ENCODE results near the gene MAP2K4. TPM values are rescaled to one million over a fixed set of nuclear protein-coding genes. Genes with fewer than 3 reads are reported as not detected.

The MAP2K4 gene
- total RNA-seq, 1 donor from 2014 or later, result 57.9 TPM

GRCh38 chr17:12048843-12049473, 28.3 kb downstream of the MAP2K4 start:
- Mint-ChIP-seq H3K9me3 (no peaks in the 10 kb centered on the region), H3K36me3 (no peaks in the 10 kb centered on the region), H3K4me3 (no peak overlapping the region), H3K27ac (no peak overlapping the region), H3K27me3 (ENCODE audit: low read depth) (no peaks in the 10 kb centered on the region), H3K4me1 (peaks cover 36% of the 10 kb centered on the region)
- no peak for TF ChIP-seq CTCF (IDR thresholded peaks at IDR 0.05; ENCODE audit: unreplicated experiment)
- DNase-seq (ENCODE audit: low spot score in 2 of 2, unreplicated experiment in 2 of 2), result no peak

GRCh38 chr17:12050646-12051225, 30.1 kb downstream of the MAP2K4 start:
- DNase-seq (ENCODE audit: low spot score in 2 of 2, unreplicated experiment in 2 of 2), result no peak
- no peaks in the 10 kb centered on the region for H3K36me3 Mint-ChIP-seq
- no peak for TF ChIP-seq CTCF (IDR thresholded peaks at IDR 0.05; ENCODE audit: unreplicated experiment)
- H3K9me3 Mint-ChIP-seq, result no peaks in the 10 kb centered on the region
- H3K27me3 Mint-ChIP-seq (ENCODE audit: low read depth), result no peaks in the 10 kb centered on the region
- H3K4me3 Mint-ChIP-seq, result no peak overlapping the region
- H3K27ac Mint-ChIP-seq, result no peak overlapping the region
- peaks cover 39% of the 10 kb centered on the region for H3K4me1 Mint-ChIP-seq

- peaks cover 39% of the 10 kb centered on the region for H3K4me1 Mint-ChIP-seq
These were observed 32.9 kb downstream of the MAP2K4 start for GRCh38 chr17:12053552-12053951.

GRCh38 chr17:12055889-12056288, 35.2 kb downstream of the MAP2K4 start:
- Mint-ChIP-seq H3K4me3 (no peak overlapping the region), H3K27ac (peak overlapping the region; percentile 75), H3K27me3 (ENCODE audit: low read depth) (no peaks in the 10 kb centered on the region), H3K4me1 (peaks cover 40% of the 10 kb centered on the region), H3K36me3 (peaks cover 10% of the 10 kb centered on the region), H3K9me3 (no peaks in the 10 kb centered on the region)
- DNase-seq (ENCODE audit: low spot score in 2 of 2, unreplicated experiment in 2 of 2), result no peak
- no peak for TF ChIP-seq CTCF (IDR thresholded peaks at IDR 0.05; ENCODE audit: unreplicated experiment)

More at GRCh38 chr17:12053552-12053951, 32.9 kb downstream of the MAP2K4 start:
- Mint-ChIP-seq H3K36me3 (peaks cover 3% of the 10 kb centered on the region), H3K27ac (peak overlapping the region; percentile 59), H3K4me3 (no peak overlapping the region), H3K9me3 (no peaks in the 10 kb centered on the region), H3K27me3 (ENCODE audit: low read depth) (no peaks in the 10 kb centered on the region)
- TF ChIP-seq CTCF (IDR thresholded peaks at IDR 0.05; ENCODE audit: unreplicated experiment), result no peak
- DNase-seq (ENCODE audit: low spot score in 2 of 2, unreplicated experiment in 2 of 2), result no peak

- peaks cover 10% of the 10 kb centered on the region for H3K36me3 Mint-ChIP-seq
- peaks cover 32% of the 10 kb centered on the region for H3K4me1 Mint-ChIP-seq
- H3K4me3 Mint-ChIP-seq, result no peak overlapping the region
- no peak overlapping the region for H3K27ac Mint-ChIP-seq
- H3K27me3 Mint-ChIP-seq (ENCODE audit: low read depth), result no peaks in the 10 kb centered on the region
- TF ChIP-seq CTCF (IDR thresholded peaks at IDR 0.05; ENCODE audit: unreplicated experiment), result no peak
- no peaks in the 10 kb centered on the region for H3K9me3 Mint-ChIP-seq
- DNase-seq (ENCODE audit: low spot score in 2 of 2, unreplicated experiment in 2 of 2), result no peak
These were observed 36.8 kb downstream of the MAP2K4 start for GRCh38 chr17:12057520-12057919.

Data from mesothelial cell of epicardium (in vitro differentiated cells).